ENCODE results near the gene ARMC8. TPM values are rescaled to one million over a fixed set of nuclear protein-coding genes. Genes with fewer than 3 reads are reported as not detected.

Gene ARMC8
- total RNA-seq, 1 donor = 59.0 TPM

DNA sequence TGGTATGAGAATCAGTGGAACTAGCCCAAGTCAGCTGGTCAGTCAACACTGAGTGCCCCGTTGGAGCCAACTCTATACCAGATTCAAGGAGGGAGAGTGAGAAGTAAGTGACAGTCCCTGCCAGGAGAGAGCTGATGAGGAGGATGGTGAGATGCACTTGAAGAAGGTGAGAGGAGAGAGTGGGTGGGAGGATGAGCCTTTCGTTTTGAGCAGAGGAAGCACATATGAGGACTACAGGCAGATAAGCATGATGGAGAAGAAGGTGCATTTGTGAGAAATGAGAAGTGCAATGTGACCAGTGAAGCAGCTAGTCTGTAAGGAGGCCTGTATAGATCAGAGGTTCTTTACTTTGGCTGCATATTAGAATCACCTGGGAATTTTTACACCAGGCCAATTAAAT lies 102.2 kb downstream of the ARMC8 start:
- H2AFZ ChIP-seq (ENCODE audit: low read length) = no peak overlapping the region
- no peaks in the 10 kb centered on the region for H3K4me1 ChIP-seq (ENCODE audit: insufficient read depth, low read length)
- H4K20me1 ChIP-seq (ENCODE audit: insufficient read depth, low read length) = no peaks in the 10 kb centered on the region
- H3K27me3 ChIP-seq (ENCODE audit: insufficient read depth, low read length) = no peaks in the 10 kb centered on the region
- no peak overlapping the region for H3K4me2 ChIP-seq (ENCODE audit: insufficient read depth, low read length)
- no peak overlapping the region for H3K27ac ChIP-seq (ENCODE audit: low read depth, low read length)
- no peaks in the 10 kb centered on the region for H3K79me2 ChIP-seq (ENCODE audit: insufficient read depth, low read length)
- no peaks in the 10 kb centered on the region for H3K9me3 ChIP-seq (ENCODE audit: low read depth, low read length)
- peaks cover 33% of the 10 kb centered on the region for H3K36me3 ChIP-seq (ENCODE audit: insufficient read depth, low read length)
- no peak for DNase-seq (ENCODE audit: insufficient read length, low spot score, missing footprints)
- no peak overlapping the region for H3K4me3 ChIP-seq (ENCODE audit: insufficient read depth, low read length)
- TF ChIP-seq, protein P1, sequence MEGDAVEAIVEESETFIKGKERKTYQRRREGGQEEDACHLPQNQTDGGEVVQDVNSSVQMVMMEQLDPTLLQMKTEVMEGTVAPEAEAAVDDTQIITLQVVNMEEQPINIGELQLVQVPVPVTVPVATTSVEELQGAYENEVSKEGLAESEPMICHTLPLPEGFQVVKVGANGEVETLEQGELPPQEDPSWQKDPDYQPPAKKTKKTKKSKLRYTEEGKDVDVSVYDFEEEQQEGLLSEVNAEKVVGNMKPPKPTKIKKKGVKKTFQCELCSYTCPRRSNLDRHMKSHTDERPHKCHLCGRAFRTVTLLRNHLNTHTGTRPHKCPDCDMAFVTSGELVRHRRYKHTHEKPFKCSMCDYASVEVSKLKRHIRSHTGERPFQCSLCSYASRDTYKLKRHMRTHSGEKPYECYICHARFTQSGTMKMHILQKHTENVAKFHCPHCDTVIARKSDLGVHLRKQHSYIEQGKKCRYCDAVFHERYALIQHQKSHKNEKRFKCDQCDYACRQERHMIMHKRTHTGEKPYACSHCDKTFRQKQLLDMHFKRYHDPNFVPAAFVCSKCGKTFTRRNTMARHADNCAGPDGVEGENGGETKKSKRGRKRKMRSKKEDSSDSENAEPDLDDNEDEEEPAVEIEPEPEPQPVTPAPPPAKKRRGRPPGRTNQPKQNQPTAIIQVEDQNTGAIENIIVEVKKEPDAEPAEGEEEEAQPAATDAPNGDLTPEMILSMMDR (IDR thresholded peaks at IDR 0.05; ENCODE audit: extremely low read depth, low read depth, low read length) = no peak

- no peaks in the 10 kb centered on the region for H4K20me1 ChIP-seq (ENCODE audit: insufficient read depth, low read length)
- H3K27ac ChIP-seq (ENCODE audit: low read depth, low read length) = no peak overlapping the region
- no peak overlapping the region for H3K4me3 ChIP-seq (ENCODE audit: insufficient read depth, low read length)
- no peaks in the 10 kb centered on the region for H3K4me1 ChIP-seq (ENCODE audit: insufficient read depth, low read length)
- DNase-seq (ENCODE audit: insufficient read length, low spot score, missing footprints) = no peak
- H3K79me2 ChIP-seq (ENCODE audit: insufficient read depth, low read length) = no peaks in the 10 kb centered on the region
- H2AFZ ChIP-seq (ENCODE audit: low read length) = no peak overlapping the region
- H3K4me2 ChIP-seq (ENCODE audit: insufficient read depth, low read length) = no peak overlapping the region
- no peaks in the 10 kb centered on the region for H3K27me3 ChIP-seq (ENCODE audit: insufficient read depth, low read length)
- peaks cover 30% of the 10 kb centered on the region for H3K36me3 ChIP-seq (ENCODE audit: insufficient read depth, low read length)
- TF ChIP-seq, protein P1 (IDR thresholded peaks at IDR 0.05; ENCODE audit: extremely low read depth, low read depth, low read length) = no peak
- H3K9me3 ChIP-seq (ENCODE audit: low read depth, low read length) = no peaks in the 10 kb centered on the region
These were observed 102.6 kb downstream of the ARMC8 start for GRCh38 chr3:138289701-138290100.

GRCh38 chr3:138296639-138297038 lies 109.5 kb downstream of the ARMC8 start:
- no peak overlapping the region for H3K27ac ChIP-seq (ENCODE audit: low read depth, low read length)
- no peak overlapping the region for H3K4me2 ChIP-seq (ENCODE audit: insufficient read depth, low read length)
- no peaks in the 10 kb centered on the region for H3K9me3 ChIP-seq (ENCODE audit: low read depth, low read length)
- no peaks in the 10 kb centered on the region for H3K79me2 ChIP-seq (ENCODE audit: insufficient read depth, low read length)
- H3K4me3 ChIP-seq (ENCODE audit: insufficient read depth, low read length) = no peak overlapping the region
- no peaks in the 10 kb centered on the region for H4K20me1 ChIP-seq (ENCODE audit: insufficient read depth, low read length)
- TF ChIP-seq, protein P1 (IDR thresholded peaks at IDR 0.05; ENCODE audit: extremely low read depth, low read depth, low read length) = no peak
- DNase-seq (ENCODE audit: insufficient read length, low spot score, missing footprints) = peak; percentile 25
- no peak overlapping the region for H2AFZ ChIP-seq (ENCODE audit: low read length)
- H3K4me1 ChIP-seq (ENCODE audit: insufficient read depth, low read length) = no peaks in the 10 kb centered on the region
- peaks cover 11% of the 10 kb centered on the region for H3K36me3 ChIP-seq (ENCODE audit: insufficient read depth, low read length)
- no peaks in the 10 kb centered on the region for H3K27me3 ChIP-seq (ENCODE audit: insufficient read depth, low read length)

DNA sequence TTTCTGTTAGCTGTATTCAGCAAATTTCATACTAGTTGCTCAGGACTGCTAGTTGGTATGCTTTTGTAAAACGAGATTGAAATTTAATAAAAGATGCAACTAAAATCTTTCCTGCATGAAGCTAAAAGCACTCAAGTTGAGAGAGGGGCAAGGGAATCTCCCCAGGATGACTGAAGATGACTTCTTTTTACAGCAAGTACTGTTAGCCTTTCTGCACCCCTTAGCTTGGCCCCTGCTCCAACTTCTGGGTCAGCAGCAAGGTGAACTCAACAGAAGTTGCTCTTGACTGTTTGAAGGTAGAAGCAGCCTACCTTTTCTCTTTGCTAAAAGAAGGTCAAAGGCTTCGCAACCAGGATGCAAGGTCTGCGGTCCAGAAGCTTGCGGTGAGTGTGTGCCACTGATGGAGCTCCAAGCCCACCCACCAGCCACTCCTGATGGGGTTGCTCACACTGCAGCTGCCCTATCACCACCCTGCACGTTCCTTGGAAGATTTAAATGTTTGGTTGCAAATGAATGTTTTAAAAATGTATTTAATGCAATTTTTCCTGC lies 110.0 kb downstream of the ARMC8 start:
- TF ChIP-seq, protein P1 (IDR thresholded peaks at IDR 0.05; ENCODE audit: extremely low read depth, low read depth, low read length) = no peak
- H3K4me3 ChIP-seq (ENCODE audit: insufficient read depth, low read length) = no peak overlapping the region
- no peak overlapping the region for H2AFZ ChIP-seq (ENCODE audit: low read length)
- H3K79me2 ChIP-seq (ENCODE audit: insufficient read depth, low read length) = no peaks in the 10 kb centered on the region
- no peaks in the 10 kb centered on the region for H3K4me1 ChIP-seq (ENCODE audit: insufficient read depth, low read length)
- H3K9me3 ChIP-seq (ENCODE audit: low read depth, low read length) = no peaks in the 10 kb centered on the region
- H3K27me3 ChIP-seq (ENCODE audit: insufficient read depth, low read length) = no peaks in the 10 kb centered on the region
- no peaks in the 10 kb centered on the region for H4K20me1 ChIP-seq (ENCODE audit: insufficient read depth, low read length)
- peaks cover 11% of the 10 kb centered on the region for H3K36me3 ChIP-seq (ENCODE audit: insufficient read depth, low read length)
- no peak overlapping the region for H3K4me2 ChIP-seq (ENCODE audit: insufficient read depth, low read length)
- DNase-seq (ENCODE audit: insufficient read length, low spot score, missing footprints) = no peak
- no peak overlapping the region for H3K27ac ChIP-seq (ENCODE audit: low read depth, low read length)
